ENCODE data around the gene IQGAP1. TPM values are rescaled to one million over a fixed set of nuclear protein-coding genes. Genes with fewer than 3 reads are reported as not detected.
A peak's percentile ranks its signal among the peaks of the same experiment; 100 is the strongest.

IQGAP1 gene
- total and polyA plus RNA-seq, 2 of the 13 experiments (the other 11 are each of a cell fraction or from before 2014, with no cell fraction given) = 29.5 to 37.9 TPM

DNA sequence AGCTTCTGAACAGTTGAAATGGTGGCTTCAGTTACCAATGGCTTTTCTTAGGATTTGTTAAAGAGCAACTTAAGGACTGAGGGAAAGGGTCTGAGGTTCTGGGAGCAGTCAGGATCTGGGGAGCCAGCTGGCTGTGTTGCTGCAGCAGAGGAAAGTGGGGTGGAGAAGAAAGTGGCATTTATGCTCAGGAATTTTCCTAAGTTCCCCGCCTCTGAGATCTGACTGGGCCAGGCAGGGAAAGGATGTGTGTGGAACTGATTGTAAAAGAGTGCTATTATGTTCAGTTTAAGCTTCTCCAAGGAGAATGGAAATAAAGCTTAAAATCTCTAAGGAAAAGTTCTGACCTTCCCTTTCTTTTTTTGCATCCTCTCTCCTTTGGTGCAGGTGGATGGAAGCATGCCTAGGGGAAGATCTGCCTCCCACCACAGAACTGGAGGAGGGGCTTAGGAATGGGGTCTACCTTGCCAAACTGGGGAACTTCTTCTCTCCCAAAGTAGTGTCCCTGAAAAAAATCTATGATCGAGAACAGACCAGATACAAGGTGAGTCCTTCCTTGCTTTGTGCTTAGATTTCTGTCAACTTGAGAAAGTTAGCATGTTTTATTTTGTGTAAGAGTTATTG, 37.8 kb downstream of the IQGAP1 start:
- H3K4me3 ChIP-seq (replicated peaks in 1 of 3; ENCODE audit: insufficient read depth in 1 of 3, low read depth in 2 of 3, low read length in 3 of 3) = no peak overlapping the region
- ChIA-PET POLR2A (no interaction called here), CTCF (ENCODE audit: low intra/inter-chr PET ratio, low total read pairs) (no interaction called here)
- no peak overlapping the region for H3K27ac ChIP-seq (ENCODE audit: extremely low read length, insufficient read depth, low read length)
- H3K27me3 ChIP-seq (ENCODE audit: control insufficient read depth in 1 of 2, insufficient read depth in 2 of 2, low read length in 2 of 2) = no peaks in the 10 kb centered on the region
- in situ Hi-C loops (cut with HindIII; ENCODE audit: extremely low pct_ligation_motif_present, low pct_unique_long_range_greater_than_20kb) = no loop called here
- no peak; the same call in 2 of the 3 replicates for ATAC-seq
- no peak for TF ChIP-seq AHDC1 (CRISPR knock-in tag; IDR thresholded peaks at IDR 0.05; ENCODE audit: borderline replicate concordance)
- BruUV-seq (replicated peaks) = no TSS peak
- no peak overlapping the region for H3K4me2 ChIP-seq (ENCODE audit: low read depth, low read length)
- H4K20me1 ChIP-seq (ENCODE audit: insufficient read depth, low read length) = no peaks in the 10 kb centered on the region
- peaks cover 2% of the 10 kb centered on the region for H3K79me2 ChIP-seq (ENCODE audit: insufficient read depth, low read length)
- DNase-seq (ENCODE audit: low spot score) = no peak
- intact Hi-C loops (cut with micrococcal nuclease; ENCODE audit: unreplicated experiment) = no loop called here
- 88% methylated on average over 2 of the region's 2 CpGs for WGBS (ENCODE audit: low lambda C conversion rate)
- no peak overlapping the region for H2AFZ ChIP-seq (ENCODE audit: low read length)
- peak; percentile 23 for FAIRE-seq
- H3K9me3 ChIP-seq (ENCODE audit: low read length) = no peaks in the 10 kb centered on the region
- peaks cover 49% of the 10 kb centered on the region for H3K4me1 ChIP-seq (ENCODE audit: insufficient read depth, low read length)
- no peaks in the 10 kb centered on the region; a peak in 1 of 5 replicates for H3K36me3 ChIP-seq (replicated peaks in 1 of 2; ENCODE audit: control insufficient read depth in 1 of 2, insufficient read depth in 2 of 2, low read length in 2 of 2)
- no peak overlapping the region for H3K9ac ChIP-seq (ENCODE audit: insufficient read depth, low read depth, low read length)

DNA sequence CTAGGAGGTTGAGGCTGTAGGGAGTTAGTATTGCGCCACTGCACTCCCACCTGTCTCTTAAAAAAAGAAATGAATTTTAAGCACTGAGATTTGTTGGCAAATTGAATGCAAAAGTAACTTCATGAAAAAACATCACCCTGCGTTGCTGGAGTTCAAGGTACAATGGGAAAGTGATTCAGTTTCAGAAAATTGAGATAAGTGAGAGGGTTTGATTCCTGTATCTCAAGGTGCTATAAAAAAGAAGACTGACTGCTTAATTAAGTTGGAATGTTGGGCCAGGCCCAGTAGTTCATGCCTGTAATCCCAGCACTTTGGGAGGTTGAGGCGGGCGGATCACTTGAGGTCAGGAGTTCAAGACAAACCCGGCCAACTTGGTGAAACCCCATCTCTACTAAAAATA, 39.1 kb downstream of the IQGAP1 start:
- BruUV-seq (replicated peaks) = no TSS peak
- FAIRE-seq (no peak), ATAC-seq (no peak), DNase-seq (ENCODE audit: low spot score) (no peak)
- H3K27me3 ChIP-seq (ENCODE audit: control insufficient read depth in 1 of 2, insufficient read depth in 2 of 2, low read length in 2 of 2) = no peaks in the 10 kb centered on the region
- H3K9me3 ChIP-seq (ENCODE audit: low read length) = no peaks in the 10 kb centered on the region
- H2AFZ ChIP-seq (ENCODE audit: low read length) = no peak overlapping the region
- ChIA-PET CTCF (ENCODE audit: low intra/inter-chr PET ratio, low total read pairs) (no interaction called here), POLR2A (no interaction called here)
- H3K27ac ChIP-seq (ENCODE audit: extremely low read length, insufficient read depth, low read length) = no peak overlapping the region
- WGBS (ENCODE audit: low lambda C conversion rate) = 96% methylated on average over 5 of the region's 5 CpGs
- no peaks in the 10 kb centered on the region; a peak in 1 of 5 replicates for H3K36me3 ChIP-seq (replicated peaks in 1 of 2; ENCODE audit: control insufficient read depth in 1 of 2, insufficient read depth in 2 of 2, low read length in 2 of 2)
- H3K4me2 ChIP-seq (ENCODE audit: low read depth, low read length) = no peak overlapping the region
- H3K4me1 ChIP-seq (ENCODE audit: insufficient read depth, low read length) = peaks cover 36% of the 10 kb centered on the region
- intact Hi-C loops (cut with micrococcal nuclease; ENCODE audit: unreplicated experiment) (no loop called here), in situ Hi-C loops (cut with HindIII; ENCODE audit: extremely low pct_ligation_motif_present, low pct_unique_long_range_greater_than_20kb) (no loop called here)
- H3K9ac ChIP-seq (ENCODE audit: insufficient read depth, low read depth, low read length) = no peak overlapping the region
- H3K4me3 ChIP-seq (replicated peaks in 1 of 3; ENCODE audit: insufficient read depth in 1 of 3, low read depth in 2 of 3, low read length in 3 of 3) = no peak overlapping the region
- H4K20me1 ChIP-seq (ENCODE audit: insufficient read depth, low read length) = no peaks in the 10 kb centered on the region
- no peaks in the 10 kb centered on the region for H3K79me2 ChIP-seq (ENCODE audit: insufficient read depth, low read length)
- TF ChIP-seq BCL6 (CRISPR knock-in tag; IDR thresholded peaks at IDR 0.05) (no peak), THAP9 (CRISPR knock-in tag; IDR thresholded peaks at IDR 0.05; ENCODE audit: borderline replicate concordance) (no peak), ZNF468 (CRISPR knock-in tag; IDR thresholded peaks at IDR 0.05) (no peak), SETDB1 (CRISPR knock-in tag; IDR thresholded peaks at IDR 0.05; ENCODE audit: borderline replicate concordance) (no peak)

Measured in HepG2 (cell line).